Endothelial cell of umbilical vein (primary cell): Measurements from ENCODE around the gene ADARB2. TPM values are rescaled to one million over a fixed set of nuclear protein-coding genes. Genes with fewer than 3 reads are reported as not detected.

ENCODE experiments used
- BruUV-seq: library from RNA; stranded (reverse); fragments of 400-500 nt; replicated peaks from 2 replicates; lab custom pipeline; 2021; lab: Mats Ljungman, UMichigan
- CTCF ChIA-PET: fragments of 300-600, 350-600 bp; sonication (Branson Sonifier 250); formaldehyde crosslinking; loops from one replicate; lab custom pipeline; 2021; ENCODE audit warnings: antibody characterized with exemption, inconsistent platforms; lab: Charles Lee
- POLR2A ChIA-PET: fragments of 300-600, 350-600 bp; sonication (Branson Sonifier 250); formaldehyde crosslinking; loops from one replicate; lab custom pipeline; 2021; ENCODE audit warnings: antibody characterized with exemption, inconsistent platforms; lab: Charles Lee
- DNase-seq: peaks from one replicate; pipeline ENCODE4 v3.0.0-alpha.2; 2011; ENCODE audit warnings: low read depth, low spot score
- FAIRE-seq: peaks from 2 replicates; lab custom pipeline; 2011; peaks lifted over from hg19 to GRCh38; lab: Jason Lieb, UNC
- H2AFZ ChIP-seq: 2 replicates; pipeline ENCODE4 v1.6.0; 2012; ENCODE audit warnings: low read depth, low read length, control low read depth, inconsistent platforms
- H3K27ac ChIP-seq: 2 replicates; pipeline ENCODE4 v1.5.1; 2011; ENCODE audit warnings: low read depth, mild to moderate bottlenecking, control low read depth, low read length, moderate library complexity; ENCODE audit not compliant: insufficient read depth
- H3K27me3 ChIP-seq, 2 experiments: 2 replicates each; pipeline versions ENCODE4 v1.6.0 to v1.6.1; 2011; ENCODE audit warnings: low read length in 2 of 2, mixed read lengths in 1 of 2; ENCODE audit not compliant: control insufficient read depth in 2 of 2, insufficient read depth in 2 of 2
- H3K36me3 ChIP-seq, 2 experiments: 2 replicates in 1 of 2; 3 replicates in 1 of 2; pipeline ENCODE4 v1.5.1; 2011; ENCODE audit warnings: low read length in 2 of 2, mild to moderate bottlenecking in 1 of 2, moderate library complexity in 1 of 2; ENCODE audit not compliant: control insufficient read depth in 2 of 2, insufficient read depth in 2 of 2; ENCODE audit errors: extremely low read depth in 1 of 2
- H3K4me1 ChIP-seq: 3 replicates; pipeline ENCODE4 v1.5.1; 2011; ENCODE audit warnings: mild to moderate bottlenecking, low read length; ENCODE audit not compliant: control insufficient read depth, insufficient read depth; ENCODE audit errors: extremely low read depth
- H3K4me2 ChIP-seq: 2 replicates; pipeline ENCODE4 v1.6.1; 2011; ENCODE audit warnings: low read length, control low read depth, mixed read lengths; ENCODE audit not compliant: insufficient read depth
- H3K4me3 ChIP-seq, 3 experiments: fragments of 200-600 bp in 1 of 3; sonication (generic), shearing (Covaris generic) in 1 of 3; replicated peaks in 1 of 3; 2 replicates each; pipeline ENCODE4 v1.5.1; 2011 to 2016; ENCODE audit warnings: control low read depth in 3 of 3, low read length in 3 of 3, mild to moderate bottlenecking in 2 of 3, inconsistent platforms in 1 of 3, low read depth in 1 of 3, moderate library complexity in 1 of 3; ENCODE audit not compliant: insufficient read depth in 1 of 3
- H3K79me2 ChIP-seq: 2 replicates; pipeline ENCODE4 v1.6.0; 2012; ENCODE audit warnings: low read length, inconsistent platforms; ENCODE audit not compliant: control insufficient read depth, insufficient read depth
- H3K9ac ChIP-seq: replicated peaks from 2 replicates; pipeline ENCODE3; 2011; ENCODE audit warnings: low read length, control low read depth; ENCODE audit not compliant: insufficient read depth; ENCODE audit errors: extremely low read depth
- H3K9me1 ChIP-seq: replicated peaks from 3 replicates; pipeline ENCODE4 v1.6.0; 2011; ENCODE audit warnings: mild to moderate bottlenecking, low read length; ENCODE audit not compliant: control insufficient read depth, insufficient read depth; ENCODE audit errors: extremely low read depth
- H3K9me3 ChIP-seq: replicated peaks from 2 replicates; pipeline ENCODE4 v1.5.1; 2012; ENCODE audit warnings: low read length, inconsistent platforms; ENCODE audit not compliant: control insufficient read depth, insufficient read depth
- H4K20me1 ChIP-seq: replicated peaks from 2 replicates; pipeline ENCODE3; 2011; ENCODE audit warnings: mild to moderate bottlenecking, low read length; ENCODE audit not compliant: control insufficient read depth, insufficient read depth; ENCODE audit errors: extremely low read depth
- EZH2 ChIP-seq: IDR thresholded peaks from 2 replicates; pipeline ENCODE4 v1.6.1; 2012; ENCODE audit warnings: borderline replicate concordance, low read depth, mild to moderate bottlenecking, moderate library complexity, low read length, inconsistent platforms; ENCODE audit not compliant: severe bottlenecking
- FOS ChIP-seq: IDR thresholded peaks from 2 replicates; pipeline ENCODE4 v1.6.1; 2011; ENCODE audit warnings: mild to moderate bottlenecking, low read length, moderate library complexity, borderline replicate concordance; ENCODE audit not compliant: insufficient read depth
- GATA2 ChIP-seq: IDR thresholded peaks from 2 replicates; pipeline ENCODE4 v1.7.0; 2011; ENCODE audit warnings: low read depth, mild to moderate bottlenecking, moderate library complexity, mixed read lengths, low read length; ENCODE audit not compliant: insufficient read length, insufficient read depth
- JUN ChIP-seq: IDR thresholded peaks from 2 replicates; pipeline ENCODE4 v1.6.1; 2011; ENCODE audit warnings: borderline replicate concordance, low read depth; ENCODE audit not compliant: insufficient read length, insufficient read depth
- MYC ChIP-seq: IDR thresholded peaks from one replicate; pipeline ENCODE4 v1.6.1; 2011; ENCODE audit warnings: mild to moderate bottlenecking, low read depth, low read length
- POLR2A ChIP-seq: IDR thresholded peaks from 2 replicates; pipeline ENCODE4 v1.6.1; 2012; ENCODE audit warnings: low read depth, mild to moderate bottlenecking, control low read depth, low read length
- POLR2AphosphoS5 ChIP-seq: IDR thresholded peaks from 2 replicates; pipeline ENCODE4 v1.6.1; 2012; ENCODE audit warnings: low read depth, mild to moderate bottlenecking, control low read depth, low read length, moderate library complexity; ENCODE audit not compliant: insufficient read depth
- dilution Hi-C: fragments of 300-500 bp; cut with MboI; formaldehyde crosslinking; loops from one replicate; pipeline ENCODE4 v1.15.0; 2019; ENCODE audit warnings: low sequenced_read_pairs; ENCODE audit not compliant: extremely low pct_ligation_motif_present
- intact Hi-C: fragments of 100-400 bp; cut with micrococcal nuclease; formaldehyde crosslinking; loops from one replicate; pipeline ENCODE4 v1.10.0; 2022
- polyA plus RNA-seq, 4 experiments: library from polyadenylated mRNA; depleted of rRNA in 3 of 4; stranded (reverse) in 3 of 4; unstranded in 1 of 4; fragments of >200 nt; gene quantifications; 2 replicates each; pipeline versions ENCODE4 v1.2.1 to v1.2.3, GENCODE V29; 2011 to 2012; ENCODE audit warnings: missing spikeins in 1 of 4
- total RNA-seq: library from RNA; stranded (reverse); gene quantifications from 2 replicates; pipeline ENCODE4 v1.2.3, GENCODE V29; 2021
- TF ChIP-seq, protein P1 (sequence below): IDR thresholded peaks from 2 replicates; pipeline ENCODE4 v1.6.1; 2011; ENCODE audit not compliant: insufficient read depth, insufficient read length
- TF ChIP-seq, protein P2 (sequence below), 2 donors: IDR thresholded peaks; 1 replicate in 1 of 2; 2 replicates in 1 of 2; pipeline ENCODE4 v1.5.1; 2011; ENCODE audit warnings: low read length in 2 of 2, mild to moderate bottlenecking in 2 of 2, moderate library complexity in 2 of 2, control low read depth in 1 of 2, inconsistent platforms in 1 of 2, low read depth in 1 of 2; ENCODE audit not compliant: insufficient read depth in 1 of 2; ENCODE audit errors: extremely low read depth in 1 of 2

The ADARB2 gene
- total and polyA plus RNA-seq, 2 donors (not counting 3 experiments of a cell fraction or from before 2014, with no cell fraction given), result not detected

DNA sequence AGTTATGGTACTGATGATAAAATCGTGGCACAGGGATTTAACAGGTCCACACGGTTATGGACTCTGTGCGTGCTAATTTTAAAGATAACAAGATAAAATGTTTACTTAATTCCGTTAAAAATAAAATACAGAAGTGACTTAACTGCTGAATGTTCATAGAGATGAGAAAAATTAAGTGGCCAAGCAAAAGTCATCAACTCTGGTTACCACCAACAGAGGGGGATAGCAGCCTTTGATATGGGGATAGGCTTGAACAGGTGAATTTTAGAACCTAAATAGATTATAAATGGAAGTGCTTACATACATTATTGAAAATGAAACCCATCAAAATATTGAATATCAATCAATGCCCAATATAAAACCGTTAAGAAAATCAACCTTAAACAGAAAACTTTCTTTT lies 436.2 kb downstream of the ADARB2 start:
- no peak overlapping the region for H3K9ac ChIP-seq
- no peak overlapping the region for H2AFZ ChIP-seq
- no peaks in the 10 kb centered on the region for H3K9me1 ChIP-seq
- CTCF ChIA-PET, result no interaction called here
- no peak overlapping the region for H3K27ac ChIP-seq
- H3K36me3 ChIP-seq, result no peaks in the 10 kb centered on the region
- no peak for DNase-seq
- no peaks in the 10 kb centered on the region for H3K4me1 ChIP-seq
- H3K79me2 ChIP-seq, result no peaks in the 10 kb centered on the region
- intact Hi-C loops (no loop called here), dilution Hi-C loops (no loop called here)
- H3K27me3 ChIP-seq, result no peaks in the 10 kb centered on the region
- no peak overlapping the region for H3K4me2 ChIP-seq
- no peak for FAIRE-seq
- TF ChIP-seq EZH2 (no peak), GATA2 (no peak), JUN (no peak), MYC (no peak), FOS (no peak), POLR2A (no peak), POLR2AphosphoS5 (no peak)
- TF ChIP-seq, protein P1, sequence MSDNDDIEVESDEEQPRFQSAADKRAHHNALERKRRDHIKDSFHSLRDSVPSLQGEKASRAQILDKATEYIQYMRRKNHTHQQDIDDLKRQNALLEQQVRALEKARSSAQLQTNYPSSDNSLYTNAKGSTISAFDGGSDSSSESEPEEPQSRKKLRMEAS, result no peak
- TF ChIP-seq, protein P2, sequence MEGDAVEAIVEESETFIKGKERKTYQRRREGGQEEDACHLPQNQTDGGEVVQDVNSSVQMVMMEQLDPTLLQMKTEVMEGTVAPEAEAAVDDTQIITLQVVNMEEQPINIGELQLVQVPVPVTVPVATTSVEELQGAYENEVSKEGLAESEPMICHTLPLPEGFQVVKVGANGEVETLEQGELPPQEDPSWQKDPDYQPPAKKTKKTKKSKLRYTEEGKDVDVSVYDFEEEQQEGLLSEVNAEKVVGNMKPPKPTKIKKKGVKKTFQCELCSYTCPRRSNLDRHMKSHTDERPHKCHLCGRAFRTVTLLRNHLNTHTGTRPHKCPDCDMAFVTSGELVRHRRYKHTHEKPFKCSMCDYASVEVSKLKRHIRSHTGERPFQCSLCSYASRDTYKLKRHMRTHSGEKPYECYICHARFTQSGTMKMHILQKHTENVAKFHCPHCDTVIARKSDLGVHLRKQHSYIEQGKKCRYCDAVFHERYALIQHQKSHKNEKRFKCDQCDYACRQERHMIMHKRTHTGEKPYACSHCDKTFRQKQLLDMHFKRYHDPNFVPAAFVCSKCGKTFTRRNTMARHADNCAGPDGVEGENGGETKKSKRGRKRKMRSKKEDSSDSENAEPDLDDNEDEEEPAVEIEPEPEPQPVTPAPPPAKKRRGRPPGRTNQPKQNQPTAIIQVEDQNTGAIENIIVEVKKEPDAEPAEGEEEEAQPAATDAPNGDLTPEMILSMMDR (IDR thresholded peaks at IDR 0.05; ENCODE audit: extremely low read depth in 1 of 2, insufficient read depth in 1 of 2, low read depth in 1 of 2, low read length in 2 of 2), result no peak
- no peaks in the 10 kb centered on the region for H4K20me1 ChIP-seq
- H3K9me3 ChIP-seq, result no peaks in the 10 kb centered on the region
- H3K4me3 ChIP-seq, result no peak overlapping the region
- POLR2A ChIA-PET, result no interaction called here
- BruUV-seq, result no TSS peak
